Superior temporal gyrus (tissue), 1 donor: Measurements from ENCODE around the gene ZMYND8.
"Not testable (repeated sequence)": the region's sequence is repeated elsewhere in the genome, so short reads cannot be mapped to it uniquely, and the experiment has no call there.

Experiments
- DNase-seq: peaks from one replicate; pipeline ENCODE4 v3.0.0-alpha.2; 2016; ENCODE audit errors: extremely low spot score

The ZMYND8 gene

DNA sequence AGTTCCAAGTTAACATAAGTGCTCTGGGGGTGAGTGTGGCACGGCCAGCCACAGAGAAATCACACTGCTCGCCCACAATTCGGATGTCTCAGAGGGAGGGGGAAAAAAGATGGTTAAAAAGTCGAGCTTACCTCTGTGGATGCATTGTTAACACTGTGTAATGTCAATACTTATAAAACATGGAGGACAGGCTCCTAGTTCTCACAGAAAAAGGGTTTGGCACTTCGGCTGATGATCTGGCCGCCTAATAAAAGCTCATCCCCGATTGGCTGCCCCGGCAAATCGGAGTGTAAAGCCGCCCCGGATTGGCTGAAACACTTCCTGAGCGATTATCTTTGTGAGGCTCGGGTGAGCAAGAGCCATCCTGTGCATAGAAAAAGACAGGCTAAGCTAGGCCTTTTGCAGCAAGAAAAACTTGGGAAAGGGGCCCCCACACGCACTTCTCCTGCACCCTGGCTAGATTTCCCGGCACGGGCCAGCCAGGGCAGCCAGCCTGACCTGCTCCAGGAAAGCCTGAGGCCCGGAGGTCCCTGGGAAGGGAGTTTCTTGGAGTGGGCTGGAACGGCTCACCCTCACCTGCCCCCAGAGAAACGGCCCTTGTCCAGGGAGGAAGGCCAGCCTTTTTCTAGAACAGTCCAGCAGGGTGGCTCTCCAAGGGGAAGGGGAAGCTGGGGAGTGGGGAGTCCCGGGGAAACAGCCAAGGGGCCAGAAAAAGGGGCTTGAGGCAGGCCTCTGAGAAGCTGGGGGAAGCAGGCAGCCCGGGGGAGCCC is at the start of gene ZMYND8:
Gene ZMYND8 (minus strand): TSS at position 174 of the 770 bp plus-strand sequence. CDS start 29 bp downstream, at position 145.
- DNase-seq, result peak; percentile 100

DNA sequence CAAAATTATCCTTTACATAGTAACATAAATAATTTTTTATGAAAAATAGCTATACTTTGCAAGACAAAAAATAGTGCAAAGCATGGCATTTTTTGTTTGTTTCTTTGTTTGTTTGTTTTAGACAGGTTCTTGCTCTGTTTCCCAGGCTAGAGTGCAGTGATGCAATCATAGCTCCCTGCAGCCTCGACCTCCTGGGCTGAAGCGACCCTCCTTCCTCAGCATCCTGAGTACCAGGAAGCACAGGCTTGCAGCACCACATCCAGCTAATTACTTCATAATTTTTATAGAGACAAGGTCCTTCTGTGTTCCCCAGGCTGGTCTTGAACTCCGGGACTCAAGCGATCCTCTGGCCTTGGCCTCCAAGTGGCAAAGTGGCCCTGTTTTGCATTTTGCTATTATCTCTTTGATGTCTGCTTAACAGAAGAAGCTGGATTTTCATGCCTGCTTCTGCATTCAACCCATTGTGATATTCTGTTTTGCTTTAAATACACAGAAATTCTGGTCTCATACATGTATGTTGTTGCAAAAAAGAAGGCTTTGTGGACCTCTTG is 49.4 kb upstream of the ZMYND8 start:
- no peak for DNase-seq

DNA sequence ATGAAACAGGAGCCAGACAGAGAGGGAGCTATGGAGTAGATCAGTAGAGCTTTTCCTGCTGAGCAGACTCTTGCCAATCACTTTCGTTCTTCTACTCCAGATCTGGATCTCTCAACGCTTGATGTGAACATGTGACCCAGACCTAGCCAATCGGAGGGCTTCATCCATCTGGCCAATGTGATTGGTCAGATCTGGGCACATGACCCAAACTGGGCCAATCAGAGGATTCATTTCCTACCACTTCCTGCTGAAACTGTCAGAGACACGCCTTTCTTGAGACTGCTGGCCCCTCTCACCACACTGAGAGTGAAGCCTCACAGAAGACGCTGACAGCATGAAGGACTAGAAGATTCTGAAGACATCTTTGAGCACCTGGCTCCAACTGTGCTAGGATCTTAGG is 44.2 kb upstream of the ZMYND8 start:
- DNase-seq, result no peak

DNA sequence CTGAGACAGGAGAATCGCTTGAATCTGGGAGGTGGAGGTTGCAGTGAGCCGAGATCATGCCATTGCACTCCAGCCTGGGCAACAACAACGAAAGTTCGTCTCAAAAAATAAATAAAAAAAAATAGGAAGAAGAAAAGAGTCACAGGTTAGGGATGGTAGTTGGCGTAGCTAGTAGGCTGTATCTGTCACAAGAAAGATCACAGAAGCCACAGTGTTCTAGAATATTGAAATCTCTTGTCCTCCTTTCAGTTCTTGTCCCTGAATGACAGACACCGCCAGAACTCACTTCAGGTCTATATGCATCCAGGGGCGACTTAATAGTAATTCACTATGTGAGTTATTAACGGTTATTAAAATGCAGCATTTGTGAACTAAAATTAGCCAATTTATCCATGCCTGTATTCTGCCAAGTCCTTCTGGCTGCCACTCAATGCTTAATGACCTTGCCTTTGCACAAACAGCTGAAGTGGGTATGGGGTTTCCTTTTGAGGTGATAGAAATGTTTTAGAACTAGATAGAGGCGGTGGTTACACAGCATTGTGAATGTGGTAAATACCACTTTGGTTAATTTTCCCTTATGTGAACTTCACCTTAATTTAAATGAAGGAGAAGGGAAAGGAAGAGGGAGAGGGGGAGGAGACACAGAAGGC is 41.3 kb upstream of the ZMYND8 start:
- DNase-seq, result no peak

DNA sequence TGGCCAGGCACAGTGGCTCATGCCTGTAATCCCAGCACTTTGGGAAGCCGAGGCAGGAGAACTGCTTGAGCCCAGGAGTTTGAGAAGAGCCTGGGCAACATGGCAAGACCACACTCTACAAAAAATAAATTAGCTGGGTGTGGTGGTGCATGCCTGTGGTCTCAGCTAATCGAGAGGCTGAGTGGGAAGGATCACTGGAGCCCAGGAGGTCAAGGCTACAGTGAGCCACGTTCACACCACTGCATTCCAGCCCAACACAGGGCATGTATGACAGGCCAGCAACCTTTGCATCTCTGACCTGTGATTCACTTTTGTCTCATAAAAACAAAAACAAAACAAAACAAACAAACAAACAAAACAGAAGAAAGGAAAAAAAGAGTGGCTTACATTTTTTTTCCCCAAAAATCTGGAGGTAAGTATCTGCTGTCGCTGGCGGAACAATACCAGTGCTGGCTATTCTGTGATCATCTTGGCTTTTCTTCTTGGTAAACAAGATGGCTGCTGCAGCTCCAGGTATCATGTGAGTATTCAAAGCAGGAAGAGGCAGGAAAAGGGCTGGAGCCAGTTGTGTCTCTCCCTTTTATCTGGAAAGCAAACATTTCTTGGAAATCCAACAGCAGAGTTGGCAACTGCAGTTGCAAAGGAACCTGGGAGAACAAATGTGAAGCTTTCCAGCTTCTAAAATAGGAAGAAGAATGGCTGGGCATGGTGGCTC is 40.4 kb upstream of the ZMYND8 start:
- no peak for DNase-seq

DNA sequence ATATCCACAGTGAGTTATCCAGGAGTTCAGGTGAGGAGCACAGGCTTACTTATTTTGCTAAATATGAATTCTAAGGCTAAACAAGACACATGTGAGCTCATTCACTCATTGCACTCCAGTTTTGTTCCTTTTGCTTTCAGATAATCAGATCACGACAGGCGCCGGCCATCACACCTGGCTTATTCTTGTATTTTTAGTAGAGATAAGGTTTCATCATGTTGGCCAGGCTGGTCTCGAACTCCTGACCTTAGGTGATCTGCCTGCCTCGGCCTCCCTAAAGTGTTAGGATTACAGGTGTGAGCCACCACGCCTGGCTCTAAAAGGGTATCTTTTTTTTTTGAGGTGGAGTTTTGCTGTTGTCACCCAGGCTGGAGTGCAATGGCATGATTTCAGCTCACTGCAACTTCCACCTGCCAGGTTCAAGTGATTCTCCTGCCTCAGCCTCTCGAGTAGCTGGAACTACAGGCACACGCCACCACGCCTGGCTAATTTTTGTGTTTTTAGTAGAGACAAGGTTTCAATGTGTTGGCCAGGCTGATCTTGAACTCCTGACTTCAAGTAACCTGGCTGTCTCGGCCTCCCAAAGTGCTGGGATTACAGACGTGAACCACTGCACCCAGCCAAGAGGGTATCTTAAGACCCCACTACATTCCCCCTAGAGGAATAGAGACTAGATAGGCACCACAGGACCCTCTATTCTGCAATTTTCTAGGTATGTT is 37.5 kb upstream of the ZMYND8 start:
- DNase-seq, result not testable (repeated sequence)

DNA sequence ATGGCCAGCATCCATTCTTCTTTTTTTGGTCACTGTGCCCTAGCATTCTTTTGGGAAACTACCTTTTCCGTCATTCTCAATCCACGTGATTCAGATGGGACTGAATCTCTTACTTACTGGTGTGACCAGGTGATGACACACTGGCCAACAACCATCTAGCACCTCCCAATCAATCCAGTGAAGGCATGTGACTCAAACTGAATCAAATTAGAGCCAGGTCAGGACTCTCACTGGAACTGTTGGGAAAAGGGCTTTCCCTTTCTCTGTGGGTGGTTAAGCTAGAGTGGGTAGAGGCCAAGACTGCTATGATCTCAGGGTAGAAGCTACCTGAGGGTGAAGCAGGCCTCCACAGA is 36.2 kb upstream of the ZMYND8 start:
- no peak for DNase-seq

DNA sequence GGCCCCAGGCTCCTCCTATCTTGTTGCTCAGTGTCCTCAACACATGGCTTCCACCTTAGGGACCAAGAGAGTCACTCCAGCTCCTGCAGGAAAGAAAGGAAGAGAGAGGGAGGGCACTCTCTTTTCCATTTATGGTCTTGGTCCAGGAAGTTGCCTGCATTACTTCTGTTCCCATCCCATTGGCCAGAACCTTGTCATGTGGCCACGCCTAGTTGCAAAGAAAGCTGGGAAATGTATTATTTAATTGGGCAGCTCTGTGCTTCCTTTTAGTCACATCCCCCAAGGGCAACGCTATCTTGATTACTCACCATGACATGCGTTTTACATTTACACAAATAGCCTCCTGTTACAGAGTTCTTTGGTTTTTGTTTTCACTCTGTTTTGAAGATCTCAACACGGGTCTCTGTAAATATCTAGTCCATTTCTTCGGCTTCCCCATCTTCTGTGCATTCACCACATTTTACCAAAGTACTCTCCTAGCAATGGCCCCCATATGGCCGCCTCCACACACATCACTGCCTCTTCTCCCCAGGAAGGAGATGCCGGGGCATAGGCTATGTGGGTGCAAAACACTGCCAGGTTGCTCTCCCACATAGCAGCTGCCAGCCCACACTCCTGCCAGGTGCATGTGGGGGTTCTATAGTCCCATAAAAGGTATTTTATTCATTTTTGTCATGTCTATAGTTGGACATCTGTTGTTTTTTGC is 35.7 kb upstream of the ZMYND8 start:
- peak; percentile 51 for DNase-seq

DNA sequence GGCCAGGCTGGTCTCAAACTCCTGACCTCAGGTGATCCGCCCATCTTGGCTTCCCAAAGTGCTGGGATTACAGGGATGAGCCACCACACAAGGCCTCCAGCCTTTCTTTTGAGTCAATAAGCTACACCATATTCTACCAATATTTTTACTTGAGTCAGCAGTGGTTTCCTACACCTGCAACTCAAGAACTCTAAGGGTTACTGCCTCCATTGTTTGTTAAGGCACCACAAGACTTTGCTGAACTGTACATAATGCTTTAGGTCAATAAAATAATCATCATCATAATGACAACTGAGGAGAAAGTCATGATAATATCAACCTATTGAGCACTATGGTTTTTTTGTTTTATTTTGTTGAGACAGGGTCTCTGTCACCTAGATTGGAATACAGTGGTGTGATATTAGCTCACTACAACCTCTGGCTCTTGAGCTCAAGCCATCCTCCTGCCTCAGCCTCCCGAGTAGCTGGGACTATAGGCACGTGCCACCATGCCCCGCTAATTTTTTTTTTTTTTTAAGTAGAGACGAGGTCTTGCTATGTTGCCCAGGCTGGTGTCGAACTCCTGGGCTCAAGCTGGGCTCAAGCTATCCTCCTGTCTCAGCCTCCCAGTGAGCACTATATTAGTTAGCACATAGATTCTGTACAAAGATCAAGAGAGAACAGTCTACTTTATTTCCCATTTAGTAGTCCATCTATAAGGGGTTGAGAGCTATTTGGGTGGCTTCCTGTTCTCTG is 34.9 kb upstream of the ZMYND8 start:
- DNase-seq, result no peak

DNA sequence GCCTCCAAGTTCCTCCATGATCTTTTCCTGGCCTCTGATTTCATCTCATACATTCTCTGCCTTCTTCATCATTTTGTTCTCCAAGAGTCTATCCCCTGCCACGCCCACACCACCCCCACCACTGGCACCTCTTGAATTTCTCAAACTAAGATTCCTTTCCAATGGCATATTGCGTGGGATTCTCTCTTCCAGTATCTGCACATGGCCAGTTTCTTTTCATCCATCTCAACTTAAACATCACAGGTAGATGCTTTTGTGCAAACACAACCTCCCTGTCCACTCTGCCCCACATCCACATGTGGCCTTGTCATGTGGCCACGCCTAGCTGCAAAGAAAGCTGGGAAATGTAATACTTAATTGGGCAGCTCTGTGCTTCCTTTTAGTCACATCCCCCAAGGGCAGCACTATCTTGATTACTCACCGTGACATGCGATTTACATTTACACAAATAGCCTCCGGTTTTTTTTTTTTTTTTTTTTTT is 33.4 kb upstream of the ZMYND8 start:
- DNase-seq, result no peak

DNA sequence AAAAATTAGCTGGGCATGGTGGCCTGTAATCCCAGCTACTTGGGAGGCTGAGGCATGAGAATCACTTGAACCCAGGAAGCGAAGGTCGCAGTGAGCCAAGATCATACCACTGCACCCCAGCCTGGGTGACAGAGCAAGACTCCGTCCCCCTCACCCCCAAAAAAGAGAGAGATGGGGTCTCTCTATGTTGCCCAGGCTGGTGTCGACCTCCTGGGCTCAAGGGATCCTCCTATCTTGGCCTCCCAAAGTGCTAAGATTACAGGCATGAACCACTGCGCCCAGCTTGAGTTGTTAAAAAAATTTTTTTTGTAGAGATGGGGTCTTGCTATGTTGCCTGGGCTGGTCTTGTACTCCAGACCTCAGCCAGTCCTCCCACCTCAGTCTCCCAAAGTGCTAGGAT is 29.5 kb upstream of the ZMYND8 start:
- not testable (repeated sequence) for DNase-seq

DNA sequence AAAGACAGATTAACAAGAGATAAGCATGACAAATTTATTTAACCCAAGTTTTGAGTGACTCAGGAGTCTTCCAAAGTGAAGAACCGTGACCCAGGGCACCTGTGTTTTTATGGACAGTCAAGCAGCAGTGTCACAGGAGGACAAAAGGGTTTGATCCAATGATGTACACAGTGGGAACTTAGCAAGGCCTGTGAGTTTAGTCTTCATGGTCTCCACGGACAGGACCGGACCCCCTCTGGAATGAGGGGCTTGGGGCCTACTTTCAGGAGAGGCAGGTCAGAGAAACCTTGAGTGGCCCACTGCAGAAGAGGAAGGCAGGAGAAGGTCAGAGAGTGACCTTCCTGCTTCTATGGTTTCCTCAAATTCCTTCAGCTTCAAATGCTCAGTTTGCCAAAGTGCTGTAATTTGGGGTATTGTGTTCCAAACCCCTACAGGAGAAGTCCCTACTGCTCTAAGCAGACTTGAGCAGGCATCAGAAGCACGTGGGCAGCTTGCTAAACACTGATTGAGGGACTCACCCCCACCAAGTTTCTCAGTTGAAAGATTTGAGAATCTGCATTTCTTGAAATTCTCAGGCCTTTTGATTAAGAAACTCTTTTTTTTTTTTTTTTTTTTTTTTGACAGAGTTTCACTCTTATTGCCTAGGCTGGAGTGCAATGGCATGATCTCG is 26.4 kb upstream of the ZMYND8 start:
- no peak for DNase-seq

DNA sequence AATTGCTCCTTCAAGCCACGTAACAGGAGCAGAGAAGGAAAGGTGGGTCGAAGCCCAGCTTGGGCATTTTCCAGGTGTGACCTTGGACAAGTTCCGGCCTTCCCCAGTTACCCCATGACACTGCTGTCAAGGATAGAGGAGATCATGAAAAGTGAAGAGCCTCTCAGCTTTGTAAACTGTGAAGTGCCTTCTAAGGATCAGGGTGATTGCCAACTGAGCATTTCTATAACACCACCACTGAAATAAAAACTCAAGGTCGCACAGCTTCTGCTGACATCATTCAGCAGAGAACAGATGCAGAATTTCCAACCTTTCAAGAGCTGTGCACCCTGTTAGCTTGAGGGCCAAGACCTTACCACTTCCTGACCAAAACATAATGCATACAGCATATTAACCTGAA is 24.0 kb upstream of the ZMYND8 start:
- no peak for DNase-seq

DNA sequence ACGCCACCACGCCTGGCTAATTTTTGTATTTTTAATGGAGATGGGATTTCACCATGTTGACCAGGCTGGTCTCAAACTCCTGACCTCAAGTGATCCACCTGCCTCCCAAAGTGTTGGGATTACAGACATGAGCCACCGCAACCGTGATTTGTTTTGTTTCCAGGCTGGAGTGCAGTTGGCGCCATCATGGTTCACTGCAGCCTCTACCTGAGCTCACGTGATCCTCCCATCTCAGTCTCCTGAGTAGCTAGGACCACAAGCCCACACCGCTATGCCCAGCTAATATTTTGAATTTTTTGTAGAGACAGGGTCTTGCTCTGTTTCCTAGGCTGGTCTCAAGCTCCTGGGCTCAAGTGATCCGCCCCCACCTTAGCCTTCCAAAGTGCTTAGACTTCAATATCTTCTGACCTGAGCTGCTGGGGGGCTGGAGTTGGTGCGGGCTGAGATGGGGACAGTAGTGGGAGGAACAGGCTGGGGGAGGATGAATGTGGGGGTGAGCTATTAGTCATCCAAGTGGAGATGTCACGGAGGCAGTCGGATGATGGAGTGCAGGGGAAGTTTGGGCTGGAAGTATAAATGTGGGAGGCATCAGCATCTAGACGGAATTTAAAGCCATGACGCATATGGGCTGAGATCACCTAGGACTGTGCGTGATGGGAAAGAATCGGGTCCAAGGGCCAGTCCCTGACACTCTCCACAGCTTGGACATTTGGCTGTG is 23.1 kb upstream of the ZMYND8 start:
- no peak for DNase-seq

DNA sequence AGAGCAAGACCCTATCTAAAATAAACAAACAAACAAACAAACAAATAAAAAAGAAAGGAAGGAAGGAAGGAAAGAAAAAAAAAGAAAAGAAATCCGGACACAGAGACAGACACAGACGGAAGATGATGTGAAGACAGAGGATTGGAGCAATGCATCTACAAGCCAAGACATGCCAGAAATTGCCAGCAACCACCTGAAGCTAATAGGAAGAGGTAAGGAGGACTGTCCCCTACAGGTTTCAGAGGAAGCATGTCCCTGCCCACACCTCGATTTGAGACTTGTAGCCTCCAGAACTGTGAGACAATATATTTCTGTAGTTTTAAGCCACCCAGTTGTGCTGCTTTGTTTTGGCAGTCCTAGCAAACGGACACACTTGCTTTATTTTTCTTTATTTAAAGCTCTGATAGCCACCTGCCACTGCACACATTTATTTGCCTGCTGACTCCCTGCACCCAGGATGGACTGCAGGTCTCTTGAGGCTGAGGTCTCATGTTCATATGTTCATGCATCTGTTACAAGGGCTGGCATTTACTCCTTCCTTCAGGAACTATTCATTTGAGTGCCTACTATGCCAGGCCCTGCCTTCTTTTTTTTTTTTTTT is 20.7 kb upstream of the ZMYND8 start:
- no peak for DNase-seq

DNA sequence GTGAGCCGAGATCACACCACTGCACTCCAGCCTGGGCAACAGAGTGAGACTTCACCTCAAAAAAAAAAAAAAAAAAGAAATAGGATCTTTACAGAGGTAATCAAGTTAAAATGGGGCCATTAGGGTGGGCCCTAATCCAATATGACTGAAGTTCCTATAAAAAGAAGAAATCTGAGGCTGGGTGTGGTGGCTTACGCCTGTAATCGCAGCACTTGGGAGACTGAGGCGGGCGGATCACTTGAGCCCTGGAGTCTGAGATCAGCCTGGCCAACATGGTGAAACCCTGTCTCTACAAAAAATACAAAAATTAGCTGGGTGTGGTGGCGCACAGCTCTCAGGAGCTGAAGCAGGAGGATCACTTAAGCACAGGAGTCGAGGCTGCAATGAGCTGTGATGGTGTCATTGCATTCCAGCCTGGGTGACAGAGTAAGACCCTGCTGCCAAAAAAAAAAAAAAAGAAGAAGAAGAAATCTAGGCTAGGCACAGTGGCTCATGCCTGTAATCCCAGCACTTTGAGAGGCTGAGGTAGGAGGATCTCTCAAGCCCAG is 19.7 kb upstream of the ZMYND8 start:
- not testable (repeated sequence) for DNase-seq

DNA sequence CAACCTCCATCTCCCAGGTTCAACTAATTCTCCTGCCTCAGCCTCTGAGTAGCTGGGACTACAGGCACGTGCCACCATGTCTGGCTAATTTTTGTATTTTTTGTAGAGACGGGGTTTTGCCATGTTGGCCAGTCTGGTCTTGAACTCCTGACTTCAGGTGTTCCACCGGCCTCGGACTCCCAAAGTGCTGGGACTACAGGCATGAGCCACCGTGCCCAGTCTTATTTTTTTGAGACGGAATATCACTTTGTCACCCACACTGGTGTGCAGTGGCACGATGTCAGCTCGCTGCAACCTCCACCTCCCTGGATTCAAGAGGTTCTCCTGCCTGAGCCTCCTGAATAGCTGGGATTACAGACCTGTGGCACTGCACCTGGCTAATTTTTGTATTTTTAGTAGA is 17.6 kb upstream of the ZMYND8 start:
- DNase-seq, result not testable (repeated sequence)

DNA sequence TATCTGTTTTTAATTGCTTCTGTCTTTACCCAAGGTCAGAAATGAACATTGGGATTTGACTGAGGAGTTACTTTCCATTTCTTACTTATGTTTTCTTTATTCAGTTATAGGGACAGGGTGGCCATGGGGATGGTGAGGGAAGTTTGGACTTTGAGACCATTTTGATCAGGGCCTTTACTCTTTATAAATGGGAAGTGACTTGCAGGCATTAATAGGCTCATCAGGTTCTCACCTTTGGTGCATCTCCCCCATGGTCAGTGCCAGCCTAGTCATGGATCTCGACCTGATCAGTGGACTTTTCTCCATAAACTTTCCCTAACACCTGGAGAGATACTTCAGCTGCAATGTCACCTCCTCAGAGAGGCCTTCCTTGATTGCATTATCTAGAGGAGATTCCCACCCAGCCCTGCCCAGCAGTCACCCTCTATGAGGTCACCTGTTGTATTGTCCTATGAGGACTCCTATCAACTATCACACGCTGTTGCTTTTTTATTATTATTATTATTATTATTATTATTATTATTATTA is 16.8 kb upstream of the ZMYND8 start:
- DNase-seq, result no peak
